HG03460 (cell line): ENCODE data around the gene ADGRE2.
"Not testable (repeated sequence)": the region's sequence is repeated elsewhere in the genome, so short reads cannot be mapped to it uniquely, and the experiment has no call there.

Source experiments
- ATAC-seq: cut with Tn5 transposase; IDR thresholded peaks from one replicate; pipeline ENCODE4 v1.9.1; 2021; ENCODE audit not compliant: unreplicated experiment

The ADGRE2 gene

DNA sequence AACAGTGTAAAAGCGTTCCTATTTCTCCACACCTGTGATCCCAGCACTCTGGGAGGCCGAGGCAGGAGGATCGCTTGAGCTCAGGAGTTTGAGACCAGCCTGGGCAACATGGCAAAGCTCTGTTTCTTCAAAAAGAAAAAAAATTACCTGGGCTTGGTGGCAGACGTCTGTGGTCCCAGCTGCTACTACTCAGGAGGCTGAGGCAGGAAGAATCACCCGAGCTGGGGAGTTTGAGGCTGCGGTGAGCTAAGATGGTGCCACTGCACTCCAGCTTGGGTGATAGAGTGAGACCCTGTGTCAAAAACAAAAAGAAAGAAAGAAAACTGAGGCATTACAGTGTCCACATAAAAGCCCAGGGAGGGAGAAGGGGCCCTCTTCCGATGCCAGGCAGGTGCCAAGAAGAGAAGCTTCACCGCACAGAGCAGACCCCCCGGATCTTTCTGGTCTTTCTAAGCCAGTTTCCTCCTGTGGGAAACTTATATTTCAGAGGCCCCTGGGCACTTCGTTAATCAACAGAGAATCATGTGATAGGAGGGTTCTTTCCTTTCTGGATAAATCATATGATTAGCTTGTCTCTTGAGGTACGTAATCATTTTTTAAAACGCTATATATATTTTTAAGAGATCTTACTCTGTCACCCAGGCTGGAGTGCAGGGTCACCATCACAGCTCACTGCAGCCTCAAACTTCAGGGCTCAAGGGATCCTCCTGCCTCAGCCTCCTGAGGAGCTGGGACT is at the start of gene ADGRE2:
Gene ADGRE2 (minus strand): TSS at position 451 of the 736 bp plus-strand sequence. CDS start 1,804 bp downstream, outside the sequence.
- ATAC-seq = not testable (repeated sequence)

DNA sequence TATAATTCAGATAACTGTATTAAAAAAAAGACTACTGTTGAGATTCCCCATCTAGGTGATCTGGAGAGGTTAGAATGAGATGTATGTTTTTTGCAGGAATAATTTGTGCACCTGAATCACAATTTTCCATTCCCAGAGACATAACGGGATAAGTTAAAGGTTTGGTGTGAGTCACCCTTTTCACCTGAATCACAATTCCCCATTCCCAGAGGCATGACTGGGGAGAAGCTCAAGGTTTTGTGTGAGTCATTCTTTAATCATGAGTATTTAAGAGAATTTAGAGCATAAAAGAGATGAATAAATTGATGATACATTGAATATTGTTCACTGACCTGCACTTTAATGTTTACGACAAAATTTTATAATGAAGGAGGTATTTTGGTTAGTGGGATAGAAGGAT is 47.6 kb upstream of the ADGRE2 start:
- no peak for ATAC-seq

DNA sequence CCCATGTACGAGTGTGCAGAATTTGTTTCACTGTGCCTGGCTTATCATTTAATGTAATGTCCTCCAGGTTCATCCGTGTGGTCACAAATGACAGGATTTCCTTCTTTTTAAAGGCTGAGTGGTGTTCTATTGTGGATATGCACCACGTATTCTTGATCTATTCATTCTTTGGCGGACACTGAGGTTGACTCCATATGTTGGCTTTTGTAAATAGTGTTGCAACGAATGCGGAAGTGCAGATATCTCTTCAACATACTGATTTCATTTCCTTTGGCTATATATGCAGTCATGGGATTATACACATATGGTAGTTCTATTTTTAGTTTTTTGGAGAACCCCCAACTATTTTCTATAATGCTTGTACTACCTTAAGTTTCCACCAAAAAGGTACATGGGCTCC is 43.6 kb upstream of the ADGRE2 start:
- no peak for ATAC-seq

DNA sequence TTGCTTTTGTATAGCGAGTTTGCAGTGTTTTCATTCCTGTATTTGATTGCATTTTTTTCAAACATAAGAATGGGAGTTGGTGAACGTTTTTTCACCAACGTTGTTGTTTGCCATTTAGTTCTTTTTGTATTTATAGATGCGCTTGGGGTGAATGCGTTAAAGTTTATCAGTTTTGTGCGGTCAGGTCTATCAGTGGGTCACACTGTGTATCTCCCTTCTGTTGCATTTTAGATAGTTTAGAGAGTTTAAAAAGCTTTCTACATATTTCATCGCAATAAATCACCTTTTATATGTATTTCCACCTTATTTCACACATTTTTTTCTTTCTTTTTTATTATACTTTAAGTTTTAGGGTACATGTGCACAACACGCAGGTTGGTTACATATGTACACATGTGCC is 40.2 kb upstream of the ADGRE2 start:
- ATAC-seq = no peak

DNA sequence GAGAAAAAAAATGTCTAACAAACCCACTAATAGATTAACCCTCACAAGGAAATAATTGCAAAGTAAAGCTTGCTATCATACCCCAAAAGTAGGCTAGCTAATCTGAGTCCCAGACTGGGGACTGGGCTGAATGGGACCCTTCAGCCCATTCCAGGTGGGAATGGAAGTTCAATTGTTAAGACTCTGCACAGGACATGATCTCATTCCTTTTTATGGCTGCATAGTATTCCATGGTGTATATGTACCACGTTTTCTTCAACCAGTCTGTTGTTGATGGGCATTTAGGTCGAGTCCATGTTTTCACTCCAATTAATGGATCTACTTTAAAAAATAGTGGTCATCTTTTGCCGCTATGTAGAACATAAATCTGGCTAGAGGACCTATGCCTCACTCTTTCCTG is 38.7 kb upstream of the ADGRE2 start:
- ATAC-seq = no peak

DNA sequence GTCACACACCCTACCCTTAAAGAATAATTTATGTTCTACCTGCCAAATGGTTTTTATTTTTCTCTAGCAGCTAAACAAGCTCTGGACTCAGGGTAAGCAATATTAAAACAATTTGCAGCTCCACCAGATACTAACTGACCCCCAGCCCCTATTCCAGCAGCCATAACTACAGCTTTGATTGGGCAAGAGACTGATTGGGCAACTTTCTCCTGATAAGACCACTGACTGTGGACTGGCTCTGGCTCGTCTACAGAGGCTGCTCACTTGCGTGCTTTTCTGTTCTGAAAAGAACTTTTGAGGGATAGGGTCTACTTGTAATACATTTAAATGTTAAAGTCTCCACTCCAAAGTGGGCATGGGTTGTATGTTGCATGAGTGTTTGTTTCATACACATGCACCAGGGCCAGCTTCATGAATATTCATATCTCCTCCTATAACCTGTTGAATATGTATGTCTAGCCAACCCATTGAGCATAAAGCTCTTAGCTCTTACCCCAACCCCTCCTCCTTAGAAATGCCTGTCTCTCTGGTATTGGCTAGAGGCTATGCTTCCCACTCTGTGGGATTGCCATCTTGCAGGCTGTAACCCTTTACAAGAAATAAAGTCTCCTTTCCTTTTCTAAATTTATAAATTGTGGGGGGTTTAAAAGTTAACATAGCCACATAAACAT is 36.8 kb upstream of the ADGRE2 start:
- ATAC-seq = no peak

DNA sequence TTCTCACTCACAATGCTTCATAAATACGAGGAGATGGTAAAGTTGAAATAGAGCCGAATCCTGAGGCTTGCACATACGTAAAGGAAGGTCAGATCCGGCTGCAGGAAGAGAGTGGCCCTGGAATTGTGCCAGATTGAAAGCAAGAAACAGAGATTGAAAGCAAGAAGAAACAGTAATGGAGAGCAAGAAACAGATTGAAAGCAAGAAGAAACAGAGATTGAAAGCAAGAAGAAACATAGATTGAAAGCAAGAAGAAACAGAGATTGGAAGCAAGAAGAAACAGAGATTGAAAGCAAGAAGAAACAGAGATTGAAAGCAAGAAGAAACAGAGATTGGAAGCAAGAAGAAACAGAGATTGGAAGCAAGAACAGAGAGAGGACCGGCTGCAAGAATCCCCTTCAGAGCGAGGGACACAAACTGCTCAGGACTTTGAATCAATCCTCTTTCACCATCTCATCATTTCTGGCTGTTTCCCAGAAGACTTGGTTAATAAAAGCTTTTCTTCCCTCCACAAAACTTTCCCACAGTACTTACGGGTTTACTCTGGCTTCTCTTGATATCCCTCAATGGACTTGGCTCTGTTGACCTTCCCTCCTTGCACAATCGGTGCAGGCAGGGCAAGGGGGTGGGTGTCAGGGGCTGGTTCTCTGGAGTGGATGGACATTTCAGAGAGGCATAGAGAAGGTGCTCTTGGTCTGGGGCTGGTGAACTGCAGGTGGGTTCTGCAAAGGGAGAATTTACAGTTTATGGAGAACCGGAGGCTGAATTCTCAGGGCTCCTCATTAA is 31.1 kb upstream of the ADGRE2 start:
- no peak for ATAC-seq

DNA sequence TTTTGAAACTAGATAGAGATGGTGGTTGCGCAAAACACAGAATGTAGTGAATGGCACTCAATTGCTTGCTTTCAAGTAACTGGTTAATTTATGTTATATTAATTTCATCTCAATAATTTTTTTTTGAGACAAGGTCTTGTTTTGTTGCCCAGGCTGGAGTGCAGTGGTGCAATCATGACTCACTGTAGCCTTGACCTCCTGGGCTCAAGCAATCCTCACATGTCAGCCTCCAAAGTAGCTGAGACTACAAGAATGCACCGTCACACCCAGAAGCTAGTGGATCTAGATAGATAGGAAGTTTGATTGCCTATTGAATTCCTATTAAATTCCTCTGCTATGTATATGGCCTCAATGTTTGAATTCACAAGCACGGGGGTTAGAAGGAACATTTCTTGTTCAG is 26.4 kb upstream of the ADGRE2 start:
- ATAC-seq = no peak

DNA sequence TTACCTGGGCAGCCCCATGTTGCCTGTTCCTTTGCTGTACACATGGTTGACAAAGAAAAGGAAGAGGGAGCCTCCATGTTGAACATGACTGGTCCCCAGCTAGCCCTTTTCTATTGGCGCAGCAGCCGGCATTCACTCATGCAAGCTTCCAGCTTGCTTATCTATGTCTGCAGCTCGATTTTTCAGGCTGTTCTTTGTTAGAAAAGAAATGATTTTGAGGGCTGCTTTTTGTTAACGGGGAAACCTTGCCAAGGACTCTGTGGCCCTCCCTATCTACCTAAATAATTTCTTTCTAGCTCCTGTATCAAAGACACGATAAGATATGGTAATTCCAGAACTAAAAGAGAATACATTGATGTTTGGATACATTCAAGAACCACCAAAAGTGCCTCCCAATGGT is 20.4 kb upstream of the ADGRE2 start:
- ATAC-seq = no peak

DNA sequence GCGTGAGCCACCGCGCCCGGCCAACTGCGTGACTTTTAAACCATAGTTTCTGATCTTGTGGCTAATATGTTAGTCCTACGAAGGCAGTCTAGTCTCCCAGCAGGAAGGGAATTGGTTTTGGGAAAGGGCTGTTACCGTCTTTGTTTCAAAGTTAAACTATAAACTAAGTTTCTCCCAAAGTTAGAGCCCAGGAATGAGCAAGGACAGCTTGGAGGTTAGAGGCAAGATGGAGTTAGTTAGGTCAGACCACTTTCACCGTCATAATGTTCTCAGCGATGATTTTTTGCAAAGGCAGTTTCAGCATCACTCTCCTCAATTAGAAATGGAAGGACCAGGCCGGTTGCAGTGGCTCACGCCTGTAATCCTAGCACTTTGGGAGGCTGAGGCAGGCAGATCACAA is 17.7 kb upstream of the ADGRE2 start:
- no peak for ATAC-seq

DNA sequence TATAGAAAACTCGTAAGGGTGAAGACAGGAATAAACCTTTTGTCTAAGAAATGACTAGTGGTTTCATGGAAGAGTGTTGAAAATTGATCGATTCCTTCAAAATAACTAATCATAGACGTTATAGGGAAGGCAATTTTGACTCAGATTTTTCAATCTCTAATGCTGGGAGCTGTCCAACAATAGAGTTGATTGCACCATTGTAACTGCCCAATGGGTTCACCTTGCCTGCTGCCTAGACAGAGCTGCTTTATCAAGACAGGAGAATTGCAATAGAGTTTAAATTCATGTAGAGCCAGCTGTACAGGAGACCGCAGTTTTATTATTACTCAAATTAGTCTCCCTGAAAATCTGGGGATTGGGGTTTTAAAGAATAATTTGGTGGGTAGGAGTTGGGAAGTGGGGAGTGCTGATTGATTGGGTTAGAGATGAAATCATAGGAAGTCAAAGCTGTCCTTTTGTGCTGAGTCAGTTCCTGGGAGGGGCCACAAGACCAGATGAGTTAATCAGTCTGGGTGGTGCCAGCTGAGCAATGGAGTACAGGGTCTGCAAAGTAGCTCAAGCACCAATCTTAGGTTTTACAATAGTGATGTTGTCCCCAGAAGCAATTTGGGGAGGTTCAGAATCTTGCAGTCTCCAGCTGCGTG is 16.8 kb upstream of the ADGRE2 start:
- no peak for ATAC-seq

DNA sequence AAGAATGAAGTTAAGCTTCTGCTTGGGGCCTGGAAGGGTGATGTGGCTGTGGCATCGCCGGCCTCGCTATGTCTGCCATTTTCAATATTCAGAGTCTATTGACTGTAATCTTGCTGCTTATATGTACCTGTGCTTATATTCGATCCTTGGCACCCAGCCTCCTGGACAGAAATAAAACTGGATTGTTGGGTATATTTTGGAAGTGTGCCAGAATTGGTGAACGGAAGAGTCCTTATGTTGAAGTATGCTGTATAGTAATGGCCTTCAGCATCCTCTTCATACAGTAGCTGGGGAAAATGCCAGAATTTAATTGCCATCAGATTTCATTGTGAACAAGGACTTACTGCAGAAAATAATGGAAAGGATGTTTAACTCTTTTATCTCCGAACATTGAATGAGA is 13.9 kb upstream of the ADGRE2 start:
- not testable (repeated sequence) for ATAC-seq

DNA sequence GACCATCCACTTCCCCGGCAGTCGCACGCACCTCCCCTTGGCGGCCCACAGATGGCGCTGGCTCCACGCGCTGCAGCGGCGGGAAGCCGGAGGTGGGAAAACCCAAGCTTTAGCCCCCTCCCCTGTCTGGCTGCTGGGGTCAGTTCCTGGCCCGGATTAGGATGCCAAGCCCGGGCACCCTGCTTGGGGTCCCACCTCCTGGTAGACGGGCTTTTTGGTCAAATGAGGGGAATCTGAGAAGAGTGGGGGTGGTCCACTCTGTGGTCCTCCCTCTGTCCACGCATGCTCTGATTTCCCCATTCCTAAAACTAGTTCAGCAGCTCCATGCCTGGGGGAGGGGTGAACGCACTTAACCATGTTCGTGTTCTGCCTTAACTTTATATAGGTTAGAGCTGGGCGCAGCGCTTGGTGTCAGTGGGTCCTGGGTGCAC is 8.1 kb upstream of the ADGRE2 start:
- ATAC-seq = no peak

DNA sequence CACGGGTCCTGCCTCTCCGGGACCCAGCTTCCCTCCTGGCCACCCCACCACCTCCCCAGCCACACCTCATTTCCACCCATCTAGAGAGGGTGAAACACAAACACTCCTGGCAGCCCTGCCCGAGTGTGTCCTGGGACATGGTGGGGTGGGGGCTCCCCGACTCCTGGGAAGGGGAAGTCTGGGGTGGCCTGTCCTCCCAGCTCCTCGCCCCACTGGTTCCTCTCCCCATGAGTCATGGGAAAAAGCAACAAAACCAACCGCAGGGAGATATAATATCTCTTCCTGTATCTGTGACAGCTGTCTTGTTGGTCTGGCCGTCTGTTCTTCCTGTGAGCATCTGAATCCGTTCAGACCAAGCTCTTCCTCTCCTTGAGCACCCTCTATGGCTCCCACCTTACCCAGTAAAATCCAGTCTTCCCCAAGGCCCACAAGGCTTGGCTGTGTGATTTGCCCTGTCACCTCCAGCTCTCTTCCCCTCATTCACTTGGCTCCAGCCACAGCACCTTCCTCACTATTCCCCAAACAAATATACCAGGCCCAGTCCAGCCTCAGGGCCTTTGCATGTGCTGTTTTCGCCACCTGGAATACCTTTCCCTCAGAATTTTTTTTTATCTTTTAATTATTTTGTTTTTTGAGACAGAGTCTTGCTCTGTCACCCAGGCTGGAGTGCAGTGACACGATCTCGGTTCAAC is 6.9 kb upstream of the ADGRE2 start:
- ATAC-seq = not testable (repeated sequence)

DNA sequence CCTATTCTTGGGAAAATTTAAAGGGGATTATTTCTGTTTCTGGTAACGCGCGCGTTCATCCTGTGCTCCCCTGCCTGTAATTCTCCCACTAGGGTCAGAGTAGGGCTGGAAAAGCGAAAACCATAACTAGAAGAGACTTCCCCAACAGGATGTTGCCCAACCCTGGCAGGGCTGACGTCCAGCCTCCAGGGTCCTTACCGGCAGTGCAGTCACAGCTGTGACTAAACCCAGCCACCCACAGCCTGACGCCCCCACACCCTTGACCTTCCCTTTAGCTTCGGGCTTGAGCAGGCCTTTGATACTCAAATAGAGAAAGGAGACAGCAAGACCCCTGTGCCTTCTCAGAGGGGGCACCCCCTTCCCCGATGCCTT is 6.4 kb upstream of the ADGRE2 start:
- ATAC-seq = not testable (repeated sequence)

DNA sequence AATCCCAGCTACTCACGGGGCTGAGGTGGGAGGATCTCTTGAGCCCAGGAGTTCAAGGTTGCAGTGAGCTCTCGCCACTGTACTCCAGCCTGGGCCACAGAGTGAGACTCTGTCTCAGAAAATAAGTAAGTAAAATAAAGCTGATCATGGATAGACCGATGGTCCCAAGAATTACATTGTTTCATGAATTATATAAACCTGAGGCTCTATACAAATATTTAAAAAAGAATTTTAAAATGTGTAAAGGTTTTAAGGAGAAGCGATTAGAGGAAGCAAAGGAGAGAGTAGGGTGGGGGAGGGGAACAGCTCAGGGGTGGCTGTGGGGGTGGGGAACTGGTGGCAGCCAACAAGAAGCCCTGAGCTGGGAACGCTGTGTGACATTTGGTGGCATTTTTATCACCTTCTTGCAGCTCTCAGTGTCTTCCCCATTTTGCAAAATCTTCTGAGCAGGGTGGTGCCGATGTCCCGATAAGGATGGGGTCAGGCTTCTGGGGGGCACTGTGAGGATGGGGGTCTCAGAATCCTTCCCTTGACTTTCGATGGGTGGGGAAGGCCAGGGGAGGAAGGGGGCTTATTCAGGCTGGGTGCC is 5.1 kb upstream of the ADGRE2 start:
- ATAC-seq = not testable (repeated sequence)

DNA sequence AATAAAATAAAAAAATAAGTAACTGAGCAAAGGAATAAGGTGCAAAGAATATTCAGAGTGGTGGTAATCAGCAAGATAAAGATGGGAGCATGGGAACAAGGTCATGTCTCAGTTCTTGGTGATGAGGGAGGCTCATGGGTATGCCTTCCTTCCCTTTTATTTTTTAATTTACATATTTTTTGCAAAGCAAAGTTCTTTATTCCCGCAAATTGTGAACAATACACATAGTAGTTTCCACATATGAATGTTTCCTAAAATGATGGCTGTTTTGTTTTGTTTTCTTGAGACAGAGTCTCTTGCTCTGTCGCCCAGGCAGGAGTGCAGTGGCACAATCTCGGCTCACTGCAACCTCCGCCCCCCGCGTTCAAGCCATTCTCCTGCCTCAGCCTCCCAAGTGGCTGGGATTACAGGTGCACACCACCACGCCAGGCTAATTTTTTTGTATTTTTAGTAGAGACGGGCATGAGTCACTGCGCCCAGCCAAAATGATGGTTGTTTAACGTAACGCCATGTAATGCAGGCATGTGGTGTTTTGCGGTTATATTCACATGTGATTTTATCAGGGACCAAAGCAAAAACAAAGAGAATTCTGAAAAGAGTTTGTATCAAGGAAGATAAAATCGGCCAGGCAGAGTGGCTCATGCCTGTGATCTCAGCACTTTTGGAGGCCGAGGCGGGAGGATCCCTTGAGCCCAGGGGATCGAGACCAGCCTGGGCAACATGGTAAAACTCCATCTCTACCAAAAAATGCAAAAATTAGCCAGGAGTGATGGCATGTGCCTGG is 4.5 kb upstream of the ADGRE2 start:
- no peak for ATAC-seq

DNA sequence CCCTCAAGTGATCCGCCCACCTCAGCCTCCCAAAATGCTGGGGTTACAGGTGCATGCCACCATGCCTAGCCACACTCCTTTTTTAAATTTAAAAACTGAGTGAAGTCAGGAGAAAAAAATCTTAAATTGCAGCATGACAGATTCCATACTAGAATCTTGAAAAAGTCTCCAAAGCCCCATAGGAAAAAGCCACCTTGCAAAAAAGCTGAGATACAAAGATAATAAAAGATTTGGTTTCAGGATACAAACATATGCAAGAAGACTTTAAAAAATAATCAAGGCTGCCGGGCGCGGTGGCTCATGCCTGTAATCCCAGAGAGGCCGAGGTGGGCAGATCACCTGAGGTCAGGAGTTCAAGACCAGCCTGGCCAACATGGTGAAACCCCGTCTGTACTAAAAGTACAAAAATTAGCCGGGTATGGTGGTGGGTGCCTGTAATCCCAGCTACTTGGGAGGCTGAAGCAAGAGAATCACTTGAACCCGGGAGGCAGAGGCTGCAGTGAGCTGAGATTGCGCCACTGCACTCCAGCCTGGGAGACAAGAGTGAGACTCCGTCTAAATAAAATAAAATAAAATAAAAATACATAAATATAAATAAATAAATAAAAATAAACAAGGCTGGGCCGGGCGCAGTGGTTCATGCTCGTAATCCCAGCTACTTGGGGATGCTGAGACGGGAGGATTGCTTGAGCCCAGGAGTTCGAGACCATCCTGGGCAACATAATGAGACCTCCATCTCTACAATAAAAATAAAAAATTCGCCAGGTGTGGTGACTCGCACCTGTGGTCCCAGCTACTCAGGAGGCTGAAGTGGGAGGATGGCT is 3.6 kb upstream of the ADGRE2 start:
- not testable (repeated sequence) for ATAC-seq
